Natural killer cell (primary cell): ENCODE data around the gene CCDC60. TPM values are rescaled to one million over a fixed set of nuclear protein-coding genes. Genes with fewer than 3 reads are reported as not detected.

Experiments used
- ATAC-seq, 3 donors: fragments of 150-1000 bp in 2 of 3; fragments of 200-7000 bp in 1 of 3; cut with Tn5 transposase; 1 replicate in 1 of 3; 2 replicates in 2 of 3; pipeline ENCODE4 v1.10.0; 2021; ENCODE audit warnings: mild to moderate bottlenecking in 2 of 3, moderate library complexity in 2 of 3
- DNase-seq, 2 donors: peaks; one replicate each; pipeline versions ENCODE4 v3.0.0 to v3.0.0-alpha.2; 2013 to 2021; ENCODE audit warnings: mixed read lengths in 1 of 2
- H3K27ac ChIP-seq: one replicate; pipeline ENCODE4 v1.5.1; 2013; ENCODE audit warnings: mild to moderate bottlenecking, low read length
- H3K27me3 ChIP-seq: one replicate; pipeline ENCODE4 v1.6.1; 2013; ENCODE audit warnings: low read length; ENCODE audit not compliant: control insufficient read depth, insufficient read depth
- H3K36me3 ChIP-seq: one replicate; pipeline ENCODE4 v1.6.1; 2013; ENCODE audit warnings: low read length; ENCODE audit not compliant: control insufficient read depth, insufficient read depth
- H3K4me1 ChIP-seq: one replicate; pipeline ENCODE4 v1.6.1; 2013; ENCODE audit warnings: low read length; ENCODE audit not compliant: control insufficient read depth, insufficient read depth
- H3K4me3 ChIP-seq: one replicate; pipeline ENCODE4 v1.5.1; 2013; ENCODE audit warnings: low read length
- H3K9me3 ChIP-seq: one replicate; pipeline ENCODE4 v1.6.1; 2013; ENCODE audit warnings: low read length; ENCODE audit not compliant: control insufficient read depth, insufficient read depth
- H3K27ac Mint-ChIP-seq, 2 donors: one replicate each; pipeline ENCODE4 v1.8.0; 2022; ENCODE audit warnings: mild to moderate bottlenecking in 2 of 2, mixed read lengths in 2 of 2, moderate library complexity in 1 of 2
- H3K27me3 Mint-ChIP-seq, 2 donors: one replicate each; pipeline ENCODE4 v1.8.0; 2022; ENCODE audit warnings: low read depth in 2 of 2, mixed read lengths in 2 of 2
- H3K36me3 Mint-ChIP-seq: one replicate; pipeline ENCODE4 v1.8.0; 2022; ENCODE audit warnings: mixed read lengths
- H3K4me1 Mint-ChIP-seq, 2 donors: one replicate each; pipeline ENCODE4 v1.8.0; 2022; ENCODE audit warnings: mixed read lengths in 2 of 2
- H3K4me3 Mint-ChIP-seq: one replicate; pipeline ENCODE4 v1.8.0; 2022; ENCODE audit warnings: mild to moderate bottlenecking, moderate library complexity, mixed read lengths
- H3K9me3 Mint-ChIP-seq, 2 donors: one replicate each; pipeline ENCODE4 v1.8.0; 2022; ENCODE audit warnings: mixed read lengths in 2 of 2
- CTCF ChIP-seq: fragments of 200-600 bp; IDR thresholded peaks from one replicate; pipeline ENCODE4 v1.8.0; 2022; ENCODE audit warnings: antibody characterized with exemption
- WGBS: methylation state at CpG from one replicate; pipeline ENCODE4 v1.1.7; 2013; ENCODE audit warnings: missing lambda C conversion rate; ENCODE audit not compliant: insufficient coverage; 5-methylcytosine and 5-hydroxymethylcytosine counted together
- intact Hi-C: fragments of 100-400 bp; cut with micrococcal nuclease; formaldehyde crosslinking; loops from one replicate; pipeline ENCODE4 v1.14.2; 2022
- total RNA-seq, 4 donors: library from RNA; stranded (reverse); fragments of 120-200 nt in 1 of 4; gene quantifications; one replicate each; pipeline versions ENCODE4 v1.2.3 to v1.2.4, GENCODE V29; 2013 to 2022

The CCDC60 gene
- total RNA-seq, 3 donors from 2014 or later (not counting 1 experiment from before 2014, with no cell fraction given): not detected

- TF ChIP-seq CTCF: no peak
- no peaks in the 10 kb centered on the region for H3K36me3 ChIP-seq
- 50% methylated on average over 2 of the region's 2 CpGs for WGBS
- no peaks in the 10 kb centered on the region for H3K9me3 ChIP-seq
- no peak overlapping the region for H3K4me3 Mint-ChIP-seq
- H3K4me1 ChIP-seq: no peaks in the 10 kb centered on the region
- H3K27me3 ChIP-seq: no peaks in the 10 kb centered on the region
- H3K9me3 Mint-ChIP-seq: no peaks in the 10 kb centered on the region
- intact Hi-C loops: no loop called here
- no peak overlapping the region for H3K27ac ChIP-seq
- DNase-seq: no peak
- no peak overlapping the region for H3K27ac Mint-ChIP-seq
- no peak for ATAC-seq
- H3K36me3 Mint-ChIP-seq: no peaks in the 10 kb centered on the region
- no peaks in the 10 kb centered on the region for H3K4me1 Mint-ChIP-seq
- H3K27me3 Mint-ChIP-seq: peaks cover 5 to 12% of the 10 kb centered on the region in 2 donors
- H3K4me3 ChIP-seq: no peak overlapping the region
Measured at GRCh38 chr12:119406308-119406707, 71.8 kb downstream of the CCDC60 start.

- WGBS: 78% methylated on average over 4 of the region's 4 CpGs
- intact Hi-C loops: no loop called here
- Mint-ChIP-seq H3K9me3 (no peaks in the 10 kb centered on the region), H3K4me1 (no peaks in the 10 kb centered on the region), H3K27me3 (peaks cover 10 to 14% of the 10 kb centered on the region in 2 donors), H3K27ac (no peak overlapping the region), H3K4me3 (no peak overlapping the region), H3K36me3 (no peaks in the 10 kb centered on the region)
- no peaks in the 10 kb centered on the region for H3K4me1 ChIP-seq
- H3K9me3 ChIP-seq: no peaks in the 10 kb centered on the region
- ATAC-seq: no peak
- H3K36me3 ChIP-seq: no peaks in the 10 kb centered on the region
- H3K27me3 ChIP-seq: no peaks in the 10 kb centered on the region
- no peak for TF ChIP-seq CTCF
- no peak overlapping the region for H3K27ac ChIP-seq
- no peak overlapping the region for H3K4me3 ChIP-seq
- no peak for DNase-seq
Measured at GRCh38 chr12:119406811-119407210, 72.3 kb downstream of the CCDC60 start.

GRCh38 chr12:119409043-119409442, 74.5 kb downstream of the CCDC60 start:
- Histone ChIP-seq H3K4me1 (no peaks in the 10 kb centered on the region), H3K4me3 (no peak overlapping the region), H3K27me3 (no peaks in the 10 kb centered on the region), H3K27ac (no peak overlapping the region), H3K9me3 (no peaks in the 10 kb centered on the region), H3K36me3 (no peaks in the 10 kb centered on the region)
- Mint-ChIP-seq H3K27me3 (peaks cover 14 to 24% of the 10 kb centered on the region in 2 donors), H3K4me3 (no peak overlapping the region), H3K4me1 (peaks cover 4 to 6% of the 10 kb centered on the region in 2 donors), H3K9me3 (no peaks in the 10 kb centered on the region), H3K27ac (no peak overlapping the region), H3K36me3 (no peaks in the 10 kb centered on the region)
- 84% methylated on average over 3 of the region's 4 CpGs for WGBS
- intact Hi-C loops: no loop called here
- DNase-seq (no peak), ATAC-seq (no peak)
- no peak for TF ChIP-seq CTCF

GRCh38 chr12:119410396-119410795, 75.9 kb downstream of the CCDC60 start:
- DNase-seq (no peak), ATAC-seq (no peak)
- Mint-ChIP-seq H3K27me3 (peaks cover 18 to 31% of the 10 kb centered on the region in 2 donors), H3K36me3 (no peaks in the 10 kb centered on the region), H3K4me1 (peaks cover 4 to 6% of the 10 kb centered on the region in 2 donors), H3K27ac (no peak overlapping the region), H3K9me3 (no peaks in the 10 kb centered on the region), H3K4me3 (no peak overlapping the region)
- Histone ChIP-seq H3K27me3 (no peaks in the 10 kb centered on the region), H3K36me3 (no peaks in the 10 kb centered on the region), H3K4me3 (no peak overlapping the region), H3K27ac (no peak overlapping the region), H3K4me1 (no peaks in the 10 kb centered on the region), H3K9me3 (no peaks in the 10 kb centered on the region)
- no peak for TF ChIP-seq CTCF
- 83% methylated on average over 5 of the region's 5 CpGs for WGBS
- intact Hi-C loops: loop anchor here (5.0 kb wide), 1 partner anchor 293 kb away; no protein-coding TSS in a partner anchor
